Activated CD8-positive, alpha-beta T cell treated with anti-CD3 and anti-CD28 coated beads, Interleukin-2, amount 10 ng/mL, durations not matched to agents 7 days and 5 days (primary cell): ENCODE results near the gene EYS. TPM values are rescaled to one million over a fixed set of nuclear protein-coding genes. Genes with fewer than 3 reads are reported as not detected.

ENCODE experiments used
- ATAC-seq: fragments of 150-1000 bp; cut with Tn5 transposase; one replicate; pipeline ENCODE4 v1.10.0; 2021; ENCODE audit warnings: moderate library complexity
- CTCF ChIA-PET: fragments of 350-600 bp; sonication (Branson Sonifier 250); formaldehyde crosslinking; loops from one replicate; lab custom pipeline; 2021; ENCODE audit warnings: antibody characterized with exemption; lab: Charles Lee
- POLR2A ChIA-PET: fragments of 350-600 bp; sonication (Branson Sonifier 250); formaldehyde crosslinking; loops from one replicate; lab custom pipeline; 2021; ENCODE audit warnings: antibody characterized with exemption; lab: Charles Lee
- DNase-seq: peaks from one replicate; pipeline ENCODE4 v3.0.0-alpha.2; 2020
- H3K27ac Mint-ChIP-seq: one replicate; pipeline ENCODE4 v1.8.0; 2021; ENCODE audit warnings: mild to moderate bottlenecking, mixed read lengths
- H3K27me3 Mint-ChIP-seq: one replicate; pipeline ENCODE4 v1.8.0; 2021; ENCODE audit warnings: low read depth, mixed read lengths
- H3K36me3 Mint-ChIP-seq: one replicate; pipeline ENCODE4 v1.8.0; 2021; ENCODE audit warnings: low read depth, mixed read lengths
- H3K4me1 Mint-ChIP-seq: one replicate; pipeline ENCODE4 v1.8.0; 2021; ENCODE audit warnings: low read depth, mixed read lengths
- H3K4me3 Mint-ChIP-seq: one replicate; pipeline ENCODE4 v1.8.0; 2021; ENCODE audit warnings: mild to moderate bottlenecking, mixed read lengths
- H3K9me3 Mint-ChIP-seq: one replicate; pipeline ENCODE4 v1.8.0; 2022; ENCODE audit warnings: mixed read lengths; ENCODE audit not compliant: insufficient read depth
- total RNA-seq, 2 experiments: library from RNA; stranded (reverse); gene quantifications; one replicate each; pipeline ENCODE4 v1.2.3, GENCODE V29; 2021

EYS gene
- total RNA-seq, 2 experiments from 2014 or later = not detected

DNA sequence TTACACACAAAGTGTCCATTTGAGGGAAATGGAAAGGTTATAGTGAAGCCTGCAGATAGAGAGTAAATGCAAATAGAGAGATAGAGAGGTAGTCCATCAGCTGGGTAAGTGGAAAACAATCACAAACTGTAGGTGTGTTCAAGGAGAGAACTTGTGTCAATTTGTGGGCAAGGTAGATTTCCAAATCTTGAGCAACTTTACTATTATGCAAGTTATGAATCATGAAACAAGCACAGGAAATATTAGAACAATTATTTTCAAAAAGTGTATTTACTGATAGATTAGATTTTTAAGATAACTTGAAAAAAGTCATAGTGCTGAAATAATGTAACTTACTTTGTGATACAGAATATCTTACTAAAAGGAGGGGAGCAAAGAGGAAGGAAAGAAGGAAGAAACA, 792.9 kb downstream of the EYS start:
- POLR2A ChIA-PET = no interaction called here
- CTCF ChIA-PET = no interaction called here
- H3K4me3 Mint-ChIP-seq = no peak overlapping the region
- no peak overlapping the region for H3K27ac Mint-ChIP-seq
- no peaks in the 10 kb centered on the region for H3K27me3 Mint-ChIP-seq
- ATAC-seq = no peak
- H3K36me3 Mint-ChIP-seq = no peaks in the 10 kb centered on the region
- peaks cover 9% of the 10 kb centered on the region for H3K9me3 Mint-ChIP-seq
- no peaks in the 10 kb centered on the region for H3K4me1 Mint-ChIP-seq
- no peak for DNase-seq

DNA sequence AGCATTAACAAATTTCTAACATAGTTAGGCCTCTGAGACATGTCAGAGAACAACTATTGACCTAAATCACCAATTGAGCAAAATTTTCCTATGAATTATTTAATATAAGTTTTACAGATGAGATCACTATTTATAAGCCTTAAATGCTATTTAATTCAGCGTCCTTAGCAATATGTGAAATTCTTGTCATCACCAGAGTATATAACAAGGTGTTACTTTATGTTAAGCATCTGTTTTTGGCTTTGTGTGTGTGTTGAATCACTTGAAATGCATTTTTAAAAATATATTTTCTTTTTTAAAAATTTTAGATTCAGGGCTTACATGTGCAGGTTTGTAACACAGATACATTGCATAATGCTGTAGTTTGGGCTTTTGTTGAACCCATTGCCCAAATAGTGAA, 794.1 kb downstream of the EYS start:
- ATAC-seq (no peak), DNase-seq (no peak)
- ChIA-PET POLR2A (no interaction called here), CTCF (no interaction called here)
- Mint-ChIP-seq H3K27me3 (no peaks in the 10 kb centered on the region), H3K4me3 (no peak overlapping the region), H3K9me3 (peaks cover 9% of the 10 kb centered on the region), H3K27ac (no peak overlapping the region), H3K36me3 (no peaks in the 10 kb centered on the region), H3K4me1 (no peaks in the 10 kb centered on the region)

DNA sequence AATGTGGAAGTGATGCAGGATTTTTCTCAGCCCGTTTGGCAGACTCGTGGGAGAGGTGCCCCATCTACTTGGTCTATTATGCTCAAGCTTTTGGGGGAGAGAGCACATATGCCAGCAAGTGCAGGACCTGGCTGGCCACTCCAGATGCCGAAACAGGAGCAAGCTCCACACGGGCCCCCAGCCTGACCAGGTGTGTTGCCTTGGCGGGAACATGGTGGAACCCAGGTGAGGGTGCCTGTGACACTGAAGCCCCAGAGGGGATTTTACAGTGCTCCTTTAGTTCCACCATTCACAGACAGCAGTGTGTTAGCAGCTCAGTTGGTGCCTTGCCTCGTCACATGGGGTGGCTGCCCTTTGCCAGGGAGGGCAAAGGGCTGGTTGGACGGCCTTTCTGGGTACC, 798.9 kb downstream of the EYS start:
- CTCF ChIA-PET = no interaction called here

DNA sequence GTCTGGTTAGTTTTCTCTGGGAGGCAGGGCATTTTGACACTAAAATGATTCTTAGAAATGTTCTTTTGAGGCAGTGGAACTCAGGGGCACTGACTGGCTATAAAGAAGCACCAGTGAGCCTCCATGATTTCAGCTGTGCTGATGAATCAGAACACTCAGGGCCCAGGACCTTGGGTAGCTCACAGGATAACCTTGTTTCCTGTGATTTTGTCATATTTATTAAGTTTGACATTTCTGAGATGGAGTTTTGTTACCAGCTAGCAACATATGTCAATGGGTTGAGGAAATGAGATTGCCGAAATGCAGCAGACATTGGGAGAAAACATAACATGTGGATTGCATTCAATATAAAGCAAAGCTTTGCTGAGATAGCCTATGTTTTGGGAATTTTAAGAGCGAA, 802.4 kb downstream of the EYS start:
- CTCF ChIA-PET = no interaction called here
- Mint-ChIP-seq H3K36me3 (no peaks in the 10 kb centered on the region), H3K27ac (no peak overlapping the region)

More for the DNA sequence above, 798.9 kb downstream of the EYS start:
- POLR2A ChIA-PET = no interaction called here
- Mint-ChIP-seq H3K4me3 (no peak overlapping the region), H3K27ac (no peak overlapping the region), H3K36me3 (no peaks in the 10 kb centered on the region), H3K27me3 (no peaks in the 10 kb centered on the region), H3K4me1 (no peaks in the 10 kb centered on the region), H3K9me3 (peaks cover 4% of the 10 kb centered on the region)
- no peak for ATAC-seq
- DNase-seq = no peak

DNA sequence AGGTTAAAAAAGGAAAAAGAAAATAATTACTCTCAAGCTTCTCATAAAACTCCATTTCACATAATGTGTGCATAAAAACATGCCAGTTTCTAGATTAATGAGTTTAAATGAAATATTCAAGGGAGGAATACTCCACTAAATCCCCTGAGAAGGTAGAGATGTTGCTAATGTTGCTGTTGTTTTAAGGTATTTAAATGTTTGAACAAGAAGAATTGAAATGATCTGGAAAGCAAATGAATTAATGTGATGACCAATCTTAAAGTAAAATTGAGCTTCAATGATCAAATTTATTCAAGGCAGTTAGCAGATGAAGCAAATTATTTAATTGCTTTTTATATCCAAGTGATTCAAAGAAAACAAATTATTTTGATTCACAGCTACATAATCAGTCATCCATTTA, 804.4 kb downstream of the EYS start:
- ChIA-PET CTCF (no interaction called here), POLR2A (no interaction called here)
- Mint-ChIP-seq H3K36me3 (no peaks in the 10 kb centered on the region), H3K27me3 (no peaks in the 10 kb centered on the region), H3K9me3 (peaks cover 8% of the 10 kb centered on the region), H3K4me1 (no peaks in the 10 kb centered on the region), H3K27ac (no peak overlapping the region), H3K4me3 (no peak overlapping the region)
- DNase-seq = no peak
- ATAC-seq = no peak

More for the DNA sequence above, 802.4 kb downstream of the EYS start:
- Mint-ChIP-seq H3K4me3 (no peak overlapping the region), H3K27me3 (no peaks in the 10 kb centered on the region), H3K9me3 (peaks cover under 1% of the 10 kb centered on the region), H3K4me1 (no peaks in the 10 kb centered on the region)
- POLR2A ChIA-PET = no interaction called here
- DNase-seq = no peak
- ATAC-seq = no peak

DNA sequence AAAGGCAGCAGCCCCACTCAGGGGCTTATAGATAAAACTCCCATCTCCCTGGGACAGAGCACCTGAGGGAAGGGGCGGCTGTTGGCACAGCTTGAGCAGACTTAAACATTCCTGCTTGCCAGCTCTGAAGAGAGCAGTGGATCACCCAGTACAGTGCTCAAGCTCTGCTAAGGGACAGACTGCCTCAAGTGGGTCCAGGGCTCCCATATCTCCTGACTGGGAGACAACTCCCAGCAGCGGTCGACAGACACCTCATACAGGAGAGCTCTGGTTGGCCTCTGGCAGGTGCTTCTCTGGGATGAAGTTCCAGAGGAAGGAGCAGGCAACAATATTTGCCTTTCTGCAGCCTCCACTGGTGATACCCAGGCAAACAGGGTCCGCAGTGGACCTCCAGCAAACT, 810.1 kb downstream of the EYS start:
- H3K9me3 Mint-ChIP-seq = peaks cover 8% of the 10 kb centered on the region
- H3K27me3 Mint-ChIP-seq = no peaks in the 10 kb centered on the region
- CTCF ChIA-PET = no interaction called here
- H3K27ac Mint-ChIP-seq = no peak overlapping the region
- H3K4me1 Mint-ChIP-seq = no peaks in the 10 kb centered on the region
- ATAC-seq (no peak), DNase-seq (no peak)
- H3K4me3 Mint-ChIP-seq = no peak overlapping the region
- POLR2A ChIA-PET = no interaction called here
- H3K36me3 Mint-ChIP-seq = no peaks in the 10 kb centered on the region

DNA sequence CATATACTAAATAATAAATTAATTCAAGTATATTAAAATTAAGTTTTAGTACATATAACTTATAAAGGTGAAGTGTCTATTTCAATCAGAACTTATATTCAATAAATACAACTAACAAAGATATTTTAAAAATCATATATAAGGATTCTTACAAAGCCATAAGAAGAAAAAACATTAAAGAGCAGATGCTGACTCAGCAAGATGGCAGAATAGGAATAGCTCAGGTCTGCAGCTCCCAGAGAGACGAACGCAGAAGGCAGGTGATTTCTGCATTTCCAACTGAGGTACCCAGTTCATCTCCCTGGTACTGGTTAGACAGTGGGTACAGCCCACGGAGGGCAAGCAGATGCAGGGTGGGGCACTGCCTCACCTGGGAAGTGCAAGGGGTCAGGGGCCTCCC, 811.1 kb downstream of the EYS start:
- no peak overlapping the region for H3K27ac Mint-ChIP-seq
- ChIA-PET POLR2A (no interaction called here), CTCF (no interaction called here)
- H3K4me3 Mint-ChIP-seq = no peak overlapping the region
- H3K27me3 Mint-ChIP-seq = no peaks in the 10 kb centered on the region
- H3K4me1 Mint-ChIP-seq = no peaks in the 10 kb centered on the region
- no peak for DNase-seq
- H3K36me3 Mint-ChIP-seq = no peaks in the 10 kb centered on the region
- peaks cover 8% of the 10 kb centered on the region for H3K9me3 Mint-ChIP-seq
- no peak for ATAC-seq

DNA sequence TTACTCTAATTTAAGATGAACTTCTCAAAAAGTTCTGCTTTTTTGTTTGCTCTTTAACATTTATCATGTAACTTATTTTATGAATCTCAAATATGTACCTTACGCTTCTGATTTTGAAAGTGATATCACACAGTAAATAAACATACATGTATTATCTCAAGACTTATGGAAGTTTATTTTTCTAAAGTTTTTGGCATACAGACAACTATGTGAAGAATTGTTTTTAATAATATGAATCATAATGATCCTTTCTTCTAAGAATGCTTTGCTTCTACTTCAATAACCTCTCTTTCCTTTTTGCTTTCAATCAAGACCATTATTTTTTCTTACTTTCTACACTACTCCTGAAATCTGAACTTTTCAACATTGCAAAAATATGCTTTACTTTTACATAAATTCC, 816.4 kb downstream of the EYS start:
- Mint-ChIP-seq H3K36me3 (no peaks in the 10 kb centered on the region), H3K4me3 (no peak overlapping the region), H3K9me3 (peaks cover 12% of the 10 kb centered on the region), H3K4me1 (no peaks in the 10 kb centered on the region), H3K27ac (no peak overlapping the region), H3K27me3 (no peaks in the 10 kb centered on the region)
- ChIA-PET CTCF (no interaction called here), POLR2A (no interaction called here)
- DNase-seq (no peak), ATAC-seq (no peak)

DNA sequence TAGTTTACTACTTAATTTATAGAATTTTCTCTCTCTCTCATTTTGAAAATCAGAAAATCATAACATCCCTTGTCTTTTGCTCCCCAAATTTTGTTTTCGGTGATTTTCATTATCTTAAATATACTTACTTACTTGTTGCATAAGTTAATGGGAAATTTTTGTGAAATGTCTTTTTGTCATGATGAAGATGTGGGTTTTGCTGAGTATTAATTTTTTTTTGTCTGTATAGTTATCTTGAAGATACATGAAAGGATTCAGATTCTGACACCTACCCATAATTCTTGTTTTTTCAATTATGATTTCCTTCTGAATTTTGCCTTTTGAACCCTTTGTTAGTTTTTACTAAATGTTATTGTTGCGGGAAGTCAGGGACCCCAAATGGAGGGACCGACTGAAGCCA, 817.9 kb downstream of the EYS start:
- Mint-ChIP-seq H3K4me3 (no peak overlapping the region), H3K27me3 (no peaks in the 10 kb centered on the region), H3K4me1 (no peaks in the 10 kb centered on the region), H3K9me3 (peaks cover 15% of the 10 kb centered on the region), H3K27ac (no peak overlapping the region), H3K36me3 (no peaks in the 10 kb centered on the region)
- ATAC-seq (no peak), DNase-seq (no peak)
- ChIA-PET POLR2A (no interaction called here), CTCF (no interaction called here)

DNA sequence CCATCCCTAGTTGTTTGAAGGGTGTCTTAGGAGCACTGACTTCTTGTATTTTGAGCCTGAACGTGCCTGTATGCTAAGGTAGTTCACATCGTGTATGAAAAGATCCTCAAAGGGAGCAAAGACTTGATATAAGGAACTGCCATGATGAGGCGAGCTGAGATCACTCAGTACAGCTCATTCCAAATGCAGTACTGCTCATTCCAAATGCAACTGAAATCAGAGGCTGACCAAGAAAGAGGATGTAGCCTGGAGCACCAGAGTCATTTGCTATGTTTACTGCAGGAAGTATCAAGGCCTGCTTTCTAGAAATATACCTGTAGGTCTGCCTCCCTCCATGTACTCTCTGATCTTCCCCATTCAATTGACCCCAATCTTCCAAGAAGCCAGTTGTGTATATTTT, 832.2 kb downstream of the EYS start:
- H3K27me3 Mint-ChIP-seq = no peaks in the 10 kb centered on the region
- no peaks in the 10 kb centered on the region for H3K4me1 Mint-ChIP-seq
- ChIA-PET POLR2A (no interaction called here), CTCF (no interaction called here)
- peaks cover 12% of the 10 kb centered on the region for H3K9me3 Mint-ChIP-seq
- DNase-seq (no peak), ATAC-seq (no peak)
- no peak overlapping the region for H3K4me3 Mint-ChIP-seq
- no peaks in the 10 kb centered on the region for H3K36me3 Mint-ChIP-seq
- H3K27ac Mint-ChIP-seq = no peak overlapping the region

DNA sequence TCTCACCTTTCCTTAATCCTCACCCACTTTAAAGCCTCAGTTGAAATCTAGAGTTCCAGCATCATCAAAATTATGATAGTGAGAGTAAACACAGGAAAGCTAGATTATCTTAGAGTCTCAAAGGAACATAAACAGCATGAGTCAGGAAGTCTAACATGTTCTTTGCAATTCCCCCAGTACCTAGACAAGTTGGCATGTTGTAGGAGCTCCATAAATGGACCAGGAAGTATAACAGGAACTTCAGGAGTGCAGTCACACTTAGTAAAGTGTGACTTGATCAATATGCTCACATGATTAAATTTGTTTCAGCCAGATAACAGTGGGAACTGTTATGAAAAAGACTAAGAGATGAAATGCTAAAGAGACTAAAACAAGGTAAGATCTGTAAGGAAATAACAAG, 834.4 kb downstream of the EYS start:
- CTCF ChIA-PET = no interaction called here
- Mint-ChIP-seq H3K27ac (no peak overlapping the region), H3K9me3 (peaks cover 20% of the 10 kb centered on the region), H3K4me1 (no peaks in the 10 kb centered on the region), H3K36me3 (no peaks in the 10 kb centered on the region), H3K27me3 (no peaks in the 10 kb centered on the region), H3K4me3 (no peak overlapping the region)
- POLR2A ChIA-PET = no interaction called here
- DNase-seq (no peak), ATAC-seq (no peak)

DNA sequence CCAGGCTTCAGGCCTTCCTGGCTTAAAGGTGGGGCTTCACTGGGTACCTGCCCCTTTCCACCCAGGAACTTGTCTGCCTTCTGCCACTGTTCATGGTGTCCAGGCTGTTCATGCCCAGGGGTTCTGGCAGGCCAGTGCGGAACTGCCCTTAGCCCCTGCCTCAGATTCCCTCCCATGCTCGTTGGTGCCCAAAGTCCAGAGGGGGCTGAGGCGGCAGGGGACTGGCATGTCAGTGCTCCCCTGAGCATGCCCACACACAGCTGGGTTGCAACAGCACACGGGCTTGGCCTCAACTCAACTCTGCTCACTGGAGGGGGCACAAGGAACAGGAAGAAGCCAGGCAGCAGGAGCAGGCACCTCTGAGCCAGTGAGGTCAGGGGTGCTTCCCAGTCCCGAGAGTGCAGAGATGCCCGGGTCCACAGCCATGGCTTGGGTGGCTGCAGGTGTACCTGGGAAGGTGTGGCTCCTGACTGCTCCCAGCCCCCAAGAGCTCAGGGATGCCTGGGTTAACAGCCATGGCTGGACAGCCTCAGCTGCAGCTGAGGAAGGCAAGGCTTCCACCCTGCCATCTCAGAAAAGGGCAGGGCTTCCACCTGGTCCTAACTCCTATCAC, 845.9 kb downstream of the EYS start:
- CTCF ChIA-PET = no interaction called here
- H3K27me3 Mint-ChIP-seq = no peaks in the 10 kb centered on the region
- peaks cover 7% of the 10 kb centered on the region for H3K9me3 Mint-ChIP-seq
- H3K4me1 Mint-ChIP-seq = no peaks in the 10 kb centered on the region
- POLR2A ChIA-PET = no interaction called here
- H3K36me3 Mint-ChIP-seq = no peaks in the 10 kb centered on the region
- no peak for ATAC-seq
- no peak overlapping the region for H3K27ac Mint-ChIP-seq
- no peak for DNase-seq
- H3K4me3 Mint-ChIP-seq = no peak overlapping the region

DNA sequence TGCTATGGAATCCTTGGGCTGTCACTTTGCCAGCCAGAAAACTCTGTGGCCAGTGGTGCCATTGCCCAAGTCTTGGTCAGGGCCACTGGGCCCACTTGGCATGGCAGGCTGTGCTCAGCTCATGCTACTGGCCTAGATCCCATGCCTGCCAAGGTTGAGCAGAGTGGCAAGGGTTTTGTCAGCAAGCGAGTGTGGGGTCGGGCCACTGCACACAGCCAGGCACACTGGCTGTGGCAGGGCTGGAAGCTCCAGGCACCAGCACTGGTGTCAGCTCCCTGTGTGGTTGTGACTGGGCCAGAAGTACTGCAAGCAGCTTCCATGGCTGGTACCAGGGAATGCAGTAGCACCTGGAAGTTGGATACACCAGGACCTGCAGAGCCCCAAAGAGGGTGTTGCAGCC, 846.8 kb downstream of the EYS start:
- peaks cover 9% of the 10 kb centered on the region for H3K9me3 Mint-ChIP-seq
- ChIA-PET CTCF (no interaction called here), POLR2A (no interaction called here)
- H3K27me3 Mint-ChIP-seq = no peaks in the 10 kb centered on the region
- ATAC-seq = no peak
- H3K4me3 Mint-ChIP-seq = no peak overlapping the region
- no peak for DNase-seq
- no peaks in the 10 kb centered on the region for H3K36me3 Mint-ChIP-seq
- H3K27ac Mint-ChIP-seq = no peak overlapping the region
- H3K4me1 Mint-ChIP-seq = no peaks in the 10 kb centered on the region
